H1 (cell line): Measurements from ENCODE around the gene TXNRD2. TPM values are rescaled to one million over a fixed set of nuclear protein-coding genes. Genes with fewer than 3 reads are reported as not detected.
A peak's percentile ranks its signal among the peaks of the same experiment; 100 is the strongest.

Experiments
- CTCF ChIA-PET: fragments of 300-600 bp; sonication (Branson Sonifier 250); formaldehyde crosslinking; loops from one replicate; lab custom pipeline; 2021; ENCODE audit not compliant: partially characterized antibody; lab: Charles Lee
- POLR2A ChIA-PET: fragments of 300-600 bp; sonication (Branson Sonifier 250); formaldehyde crosslinking; loops from one replicate; lab custom pipeline; 2021; ENCODE audit warnings: inconsistent platforms; ENCODE audit not compliant: partially characterized antibody; lab: Charles Lee
- DNase-seq, 2 experiments: peaks; one replicate each; pipeline versions ENCODE4 v3.0.0 to v3.0.0-alpha.2; 2010 to 2022; ENCODE audit warnings: low spot score in 2 of 2, low read depth in 1 of 2, mixed read lengths in 1 of 2
- FAIRE-seq: peaks from 2 replicates; lab custom pipeline; 2011; peaks lifted over from hg19 to GRCh38; lab: Jason Lieb, UNC
- H2AFZ ChIP-seq: 2 replicates; pipeline ENCODE4 v1.8.1; 2012; ENCODE audit warnings: low read length, inconsistent platforms
- H2AK5ac ChIP-seq: 2 replicates; pipeline ENCODE4 v1.6.1; 2013; ENCODE audit warnings: low read depth, low read length
- H2BK120ac ChIP-seq: replicated peaks from 2 replicates; pipeline ENCODE3; 2013; ENCODE audit warnings: low read depth, low read length, inconsistent platforms
- H2BK12ac ChIP-seq: 2 replicates; pipeline ENCODE4 v1.6.1; 2013; ENCODE audit warnings: low read depth, low read length
- H2BK15ac ChIP-seq: 2 replicates; pipeline ENCODE4 v1.6.1; 2013; ENCODE audit warnings: low read length
- H2BK20ac ChIP-seq: 2 replicates; pipeline ENCODE4 v1.6.1; 2013; ENCODE audit warnings: low read length
- H2BK5ac ChIP-seq: 2 replicates; pipeline ENCODE4 v1.6.1; 2013; ENCODE audit warnings: low read depth, low read length
- H3K14ac ChIP-seq: 2 replicates; pipeline ENCODE4 v1.6.1; 2013; ENCODE audit warnings: inconsistent platforms; ENCODE audit not compliant: insufficient read length
- H3K18ac ChIP-seq: 2 replicates; pipeline ENCODE4 v1.6.1; 2013; ENCODE audit warnings: low read length; ENCODE audit errors: extremely low read depth
- H3K23ac ChIP-seq: 2 replicates; pipeline ENCODE4 v1.6.1; 2013; ENCODE audit warnings: inconsistent platforms; ENCODE audit not compliant: insufficient read length
- H3K23me2 ChIP-seq: 2 replicates; pipeline ENCODE4 v1.6.1; 2013; ENCODE audit warnings: low read depth, low read length
- H3K27ac ChIP-seq: 2 replicates; pipeline ENCODE4 v1.6.1; 2011; ENCODE audit warnings: low read depth, low read length, inconsistent platforms
- H3K27me3 ChIP-seq, 4 experiments: replicated peaks in 1 of 4; 1 replicate in 1 of 4; 2 replicates in 3 of 4; pipeline versions ENCODE4 v1.6.1 to v1.8.1; 2011 to 2013; ENCODE audit warnings: low read length in 3 of 4, mild to moderate bottlenecking in 3 of 4, inconsistent platforms in 2 of 4, mixed read lengths in 2 of 4, moderate library complexity in 1 of 4; ENCODE audit not compliant: control insufficient read depth in 3 of 4, insufficient read depth in 3 of 4; ENCODE audit errors: extremely low read depth in 1 of 4
- H3K36me3 ChIP-seq, 4 experiments: 2 replicates each; pipeline versions ENCODE4 v1.6.1 to v1.8.1; 2011 to 2013; ENCODE audit warnings: mild to moderate bottlenecking in 4 of 4, low read length in 3 of 4, moderate library complexity in 2 of 4, control low read depth in 1 of 4, inconsistent platforms in 1 of 4; ENCODE audit not compliant: insufficient read depth in 4 of 4, control insufficient read depth in 2 of 4
- H3K4ac ChIP-seq: replicated peaks from 2 replicates; pipeline ENCODE3; 2013; ENCODE audit warnings: low read length, low read depth, mixed read lengths, inconsistent platforms; ENCODE audit not compliant: insufficient read length
- H3K4me1 ChIP-seq, 4 experiments: replicated peaks in 1 of 4; 1 replicate in 1 of 4; 2 replicates in 3 of 4; pipeline versions ENCODE4 v1.6.1 to v1.8.1; 2011 to 2013; ENCODE audit warnings: low read length in 3 of 4, inconsistent platforms in 2 of 4, mixed read lengths in 1 of 4; ENCODE audit not compliant: insufficient read depth in 4 of 4, control insufficient read depth in 3 of 4
- H3K4me2 ChIP-seq, 2 experiments: 2 replicates each; pipeline versions ENCODE4 v1.6.1 to v1.8.1; 2011 to 2013; ENCODE audit warnings: low read depth in 2 of 2, low read length in 2 of 2, control low read depth in 1 of 2, inconsistent platforms in 1 of 2, mild to moderate bottlenecking in 1 of 2; ENCODE audit not compliant: insufficient read depth in 1 of 2
- H3K4me3 ChIP-seq, 4 experiments: fragments of 200-600, 300-600 bp in 1 of 4; sonication (generic), shearing (Covaris generic), sonication (Bioruptor Twin) in 1 of 4; 2 replicates each; pipeline versions ENCODE4 v1.5.1 to v1.8.1; 2011 to 2016; ENCODE audit warnings: low read length in 4 of 4, low read depth in 3 of 4, control low read depth in 2 of 4, inconsistent platforms in 2 of 4, mild to moderate bottlenecking in 2 of 4, mixed read lengths in 1 of 4, moderate library complexity in 1 of 4; ENCODE audit not compliant: insufficient read depth in 2 of 4; ENCODE audit errors: extremely low read depth in 1 of 4
- H3K56ac ChIP-seq: replicated peaks from 2 replicates; pipeline ENCODE3; 2013; ENCODE audit warnings: low read depth, mild to moderate bottlenecking, mixed read lengths, low read length, inconsistent platforms; ENCODE audit not compliant: insufficient read length
- H3K79me1 ChIP-seq: 2 replicates; pipeline ENCODE4 v1.6.1; 2013; ENCODE audit warnings: low read depth, low read length, control low read depth
- H3K79me2 ChIP-seq, 2 experiments: 2 replicates each; pipeline versions ENCODE4 v1.6.1 to v1.8.1; 2012 to 2013; ENCODE audit warnings: low read length in 2 of 2, mild to moderate bottlenecking in 2 of 2, inconsistent platforms in 1 of 2; ENCODE audit not compliant: insufficient read depth in 2 of 2, control insufficient read depth in 1 of 2
- H3K9ac ChIP-seq, 4 experiments: replicated peaks in 1 of 4; 1 replicate in 1 of 4; 2 replicates in 3 of 4; pipeline versions ENCODE4 v1.6.1 to v1.8.1; 2011 to 2013; ENCODE audit warnings: low read depth in 3 of 4, low read length in 3 of 4, control low read depth in 2 of 4, mild to moderate bottlenecking in 2 of 4, moderate library complexity in 2 of 4, inconsistent platforms in 1 of 4; ENCODE audit errors: extremely low read depth in 1 of 4
- H3K9me3 ChIP-seq, 2 experiments: 2 replicates each; pipeline versions ENCODE4 v1.6.1 to v1.8.1; 2012 to 2013; ENCODE audit warnings: mild to moderate bottlenecking in 2 of 2, moderate library complexity in 2 of 2, control low read depth in 1 of 2, inconsistent platforms in 1 of 2, low read depth in 1 of 2, low read length in 1 of 2, mixed read lengths in 1 of 2; ENCODE audit not compliant: insufficient read depth in 2 of 2
- H4K20me1 ChIP-seq, 2 experiments: replicated peaks in 1 of 2; 2 replicates each; pipeline versions ENCODE3 to v1.8.1; 2011 to 2013; ENCODE audit warnings: inconsistent platforms in 2 of 2, low read length in 2 of 2, mild to moderate bottlenecking in 1 of 2; ENCODE audit not compliant: insufficient read depth in 2 of 2, control insufficient read depth in 1 of 2
- H4K5ac ChIP-seq: 2 replicates; pipeline ENCODE4 v1.6.1; 2013; ENCODE audit warnings: low read length, low read depth, mixed read lengths, inconsistent platforms; ENCODE audit not compliant: insufficient read length
- H4K8ac ChIP-seq: 2 replicates; pipeline ENCODE4 v1.8.0; 2013; ENCODE audit warnings: mild to moderate bottlenecking, moderate library complexity, low read length, inconsistent platforms; ENCODE audit not compliant: insufficient read depth; ENCODE audit errors: extremely low read depth
- H4K91ac ChIP-seq: replicated peaks from 2 replicates; pipeline ENCODE3; 2013; ENCODE audit warnings: low read length, mixed read lengths, inconsistent platforms; ENCODE audit not compliant: insufficient read length
- GABPA ChIP-seq: IDR thresholded peaks from 2 replicates; pipeline ENCODE4 v1.6.1; 2011; ENCODE audit warnings: mild to moderate bottlenecking, low read length, moderate library complexity, borderline replicate concordance; ENCODE audit not compliant: insufficient read depth
- JUND ChIP-seq: IDR thresholded peaks from 2 replicates; pipeline ENCODE4 v1.6.1; 2011; ENCODE audit warnings: mild to moderate bottlenecking, improper control_type of control experiment, low read length
- KDM4A ChIP-seq: IDR thresholded peaks from one replicate; pipeline ENCODE4 v1.7.1; 2012; ENCODE audit warnings: low read depth, mild to moderate bottlenecking, moderate library complexity, low read length, inconsistent platforms; ENCODE audit not compliant: severe bottlenecking
- POLR2A ChIP-seq, 2 experiments: IDR thresholded peaks; 1 replicate in 1 of 2; 2 replicates in 1 of 2; pipeline ENCODE4 v1.6.1; 2011; ENCODE audit warnings: low read depth in 2 of 2, low read length in 2 of 2, mild to moderate bottlenecking in 2 of 2; ENCODE audit errors: control extremely low read depth in 1 of 2
- RNF2 ChIP-seq: fragments of 200-900, 300-1000 bp; sonication (generic); IDR thresholded peaks from 2 replicates; pipeline ENCODE4 v1.7.1; 2016; ENCODE audit warnings: borderline replicate concordance, low read depth, mild to moderate bottlenecking, antibody characterized with exemption, low read length; ENCODE audit not compliant: poor library complexity, severe bottlenecking; ENCODE audit errors: missing control alignments
- TBP ChIP-seq: IDR thresholded peaks from 2 replicates; pipeline ENCODE4 v1.6.1; 2011; ENCODE audit warnings: low read depth, low read length, improper control_type of control experiment
- WGBS, 2 experiments: shearing (Covaris generic) in 1 of 2; methylation state at CpG; one replicate each; pipeline versions ENCODE4 v1.1.6 to v1.1.7; 2013 to 2015; ENCODE audit warnings: low lambda C conversion rate in 2 of 2, mixed read lengths in 2 of 2, inconsistent platforms in 1 of 2, low coverage in 1 of 2, missing lambda C conversion rate in 1 of 2; ENCODE audit not compliant: insufficient replicate concordance in 2 of 2, insufficient coverage in 1 of 2, insufficient read length in 1 of 2; ENCODE audit errors: extremely low coverage in 1 of 2, missing lambda C conversion rate in 1 of 2; 5-methylcytosine and 5-hydroxymethylcytosine counted together
- polyA plus RNA-seq, 7 experiments: library from polyadenylated mRNA; depleted of rRNA in 3 of 7; stranded (reverse) in 5 of 7; unstranded in 2 of 7; fragments of >200 nt in 5 of 7; fragments of 200-250 nt in 2 of 7; gene quantifications; 1 replicate in 5 of 7; 2 replicates in 1 of 7; 4 replicates in 1 of 7; pipeline versions ENCODE4 v1.2.1 to v1.2.3, GENCODE V29; 2011 to 2013; ENCODE audit warnings: missing spikeins in 2 of 7, mixed read lengths in 2 of 7
- total RNA-seq: library from RNA; stranded (reverse); fragmentation: NEBNext Ultra II Directional; extraction: Animal tissue kit (Norgen Biotek cat#: 25700); gene quantifications from 2 replicates; pipeline ENCODE4 v1.2.1, GENCODE V29; 2021

The TXNRD2 gene
- total and polyA plus RNA-seq, 2 of the 8 experiments (the other 6 are each of a cell fraction or from before 2014, with no cell fraction given): 14.8 to 21.9 TPM

GRCh38 chr22:19854778-19855503 lies 86.7 kb downstream of the TXNRD2 start, which contains the start of the genes GNB1L and RTL10:
TSS of gene GNB1L (minus strand) at chr22:19854874. CDS start at chr22:19821355, 33,519 bp downstream.
TSS of gene RTL10 (minus strand) at chr22:19854874. CDS start at chr22:19852261, 2,613 bp downstream.
- H3K18ac ChIP-seq: peak within 1 kb of the TSS; percentile 89
- H4K8ac ChIP-seq: peak within 1 kb of the TSS; percentile 96
- POLR2A ChIA-PET: interaction anchor here (0.6 to 1.5 kb wide), 15 partner anchors 8 to 69 kb away, joined by 3 to 10 read pairs (median 3); no protein-coding TSS in a partner anchor
- 0 out of 2 replicates have a peak within 1 kb of the TSS, but pooled peaks have one; percentile 17 for H2BK12ac ChIP-seq
- H3K9ac ChIP-seq: peak within 1 kb of the TSS; percentile 78 to 86 (median 81)
- H2AFZ ChIP-seq: peak within 1 kb of the TSS; percentile 25; the same call in 1 of the 2 replicates
- peak within 1 kb of the TSS; percentile 46; the same call in 1 of the 2 replicates for H2BK15ac ChIP-seq
- peak within 1 kb of the TSS; percentile 75 to 92 (median 87) for H3K4me3 ChIP-seq
- peak within 1 kb of the TSS; percentile 84 for H3K4ac ChIP-seq
- peaks cover 21% of the 10 kb centered on the region for H3K79me1 ChIP-seq
- CTCF ChIA-PET: interaction anchor here (0.6 to 1.7 kb wide), 18 partner anchors 8 to 1757 kb away, joined by 3 to 5 read pairs (median 4); no protein-coding TSS in a partner anchor
- peaks cover 10 to 33% of the 10 kb centered on the region in 2 experiments for H4K20me1 ChIP-seq
- H4K91ac ChIP-seq: peak within 1 kb of the TSS; percentile 95
- H3K36me3 ChIP-seq: peaks cover 2 to 16% (median 14%) of the 10 kb centered on the region in 4 experiments; a peak in 6 of 8 replicates
- H3K56ac ChIP-seq: peak within 1 kb of the TSS; percentile 82
- H2AK5ac ChIP-seq: peak within 1 kb of the TSS; percentile 7; the same call in 1 of the 2 replicates
- H4K5ac ChIP-seq: peak within 1 kb of the TSS; percentile 92
- FAIRE-seq (no peak), DNase-seq (peak; percentile 70 to 94)
- WGBS, 2 experiments: 2% methylated on average over 68 of the region's 81 CpGs; no CpG with 5 or more reads in 1 of the 2 experiments
- H3K4me1 ChIP-seq: peaks cover 0 to 24% (median 12%) of the 10 kb centered on the region in 4 experiments; a peak in 6 of 7 replicates
- no peak within 1 kb of the TSS for H3K23ac ChIP-seq
- peaks cover 16% of the 10 kb centered on the region; the same call in 1 of the 2 replicates for H3K23me2 ChIP-seq
- no peak within 1 kb of the TSS for H3K14ac ChIP-seq
- H3K9me3 ChIP-seq: no peaks in the 10 kb centered on the region
- no peaks in the 10 kb centered on the region for H3K27me3 ChIP-seq
- peak within 1 kb of the TSS; percentile 88 to 99 for H3K4me2 ChIP-seq
- H2BK5ac ChIP-seq: peak within 1 kb of the TSS; percentile 95; the same call in 1 of the 2 replicates
- peaks cover 0 to 26% of the 10 kb centered on the region in 2 experiments; a peak in 3 of 4 replicates for H3K79me2 ChIP-seq
- no peak within 1 kb of the TSS for H2BK20ac ChIP-seq
- peak within 1 kb of the TSS; percentile 80 for H3K27ac ChIP-seq
- H2BK120ac ChIP-seq: no peak within 1 kb of the TSS
- TF ChIP-seq JUND (no peak), GABPA (no peak), KDM4A (peak; percentile 93), TBP (peak; percentile 88), RNF2 (no peak), POLR2A (IDR thresholded peaks at IDR 0.05; ENCODE audit: control extremely low read depth in 1 of 2, low read depth in 2 of 2, low read length in 2 of 2) (peak; percentile 96 to 97)
